Right lobe of liver (tissue), 6 donors: ENCODE measurements around the gene KPNB1. TPM values are rescaled to one million over a fixed set of nuclear protein-coding genes. Genes with fewer than 3 reads are reported as not detected.

Source experiments
- ATAC-seq, 4 donors: fragments of 200-7000 bp; cut with Tn5 transposase; one replicate each; pipeline ENCODE4 v1.9.1; 2020; ENCODE audit warnings: mild to moderate bottlenecking in 4 of 4, moderate library complexity in 4 of 4
- DNase-seq, 3 donors: peaks; one replicate each; pipeline ENCODE4 v3.0.0-alpha.2; 2020
- H3K27ac ChIP-seq, 3 donors: fragments of 200-600 bp; one replicate each; pipeline ENCODE4 v1.8.0; 2022
- H3K27me3 ChIP-seq, 2 donors: fragments of 200-600 bp; one replicate each; pipeline ENCODE4 v1.8.0; 2022
- H3K36me3 ChIP-seq, 4 donors: fragments of 200-600 bp; sonication (generic) in 1 of 4; one replicate each; pipeline versions ENCODE4 v1.5.1 to v1.8.0; 2017 to 2022; ENCODE audit warnings: control low read depth in 1 of 4
- H3K4me1 ChIP-seq, 4 donors: fragments of 200-600 bp; sonication (generic) in 1 of 4; one replicate each; pipeline versions ENCODE4 v1.5.1 to v1.8.0; 2017 to 2022; ENCODE audit warnings: control low read depth in 1 of 4
- H3K4me3 ChIP-seq, 3 donors: fragments of 200-600 bp; one replicate each; pipeline ENCODE4 v1.8.0; 2022
- H3K9me3 ChIP-seq, 4 donors: fragments of 200-600 bp; sonication (generic) in 1 of 4; one replicate each; pipeline versions ENCODE4 v1.5.1 to v1.8.0; 2017 to 2022; ENCODE audit warnings: control low read depth in 1 of 4
- CTCF ChIP-seq, 4 donors: fragments of 200-600 bp in 3 of 4; fragments of 450-650 bp in 1 of 4; IDR thresholded peaks; one replicate each; pipeline versions ENCODE4 v1.5.1 to v1.8.0; 2016 to 2022; ENCODE audit warnings: antibody characterized with exemption in 4 of 4, mild to moderate bottlenecking in 2 of 4
- POLR2A ChIP-seq: fragments of 450-650 bp; IDR thresholded peaks from one replicate; pipeline ENCODE4 v1.6.1; 2017; ENCODE audit warnings: antibody characterized with exemption, mild to moderate bottlenecking
- WGBS: methylation state at CpG from one replicate; pipeline ENCODE4 v1.1.6; 2018; ENCODE audit warnings: low coverage, low lambda C conversion rate; ENCODE audit not compliant: insufficient coverage; ENCODE audit errors: missing lambda C conversion rate; 5-methylcytosine and 5-hydroxymethylcytosine counted together
- intact Hi-C, 2 donors: fragments of 100-400 bp; cut with DNase I; formaldehyde crosslinking; loops; one replicate each; pipeline versions ENCODE4 v1.11.2 to v1.14.1; 2022
- total RNA-seq, 6 experiments: library from RNA; depleted of rRNA in 2 of 6; stranded (reverse); fragments of >200 nt in 2 of 6; fragmentation: NEBNext Ultra II Directional in 3 of 6; extraction: Animal tissue kit (Norgen Biotek cat#: 25700) in 3 of 6; gene quantifications; one replicate each; pipeline versions ENCODE4 v1.1.0 to v1.2.4, GENCODE V29; 2016 to 2023
- donor health status: DM: no; HTN: yes; CAD: no.
- donor health status: DM: no; HTN: no; CAD: no.
- donor health status: DM: no; HTN: no; CAD: no.
- donor health status: DM: no; HTN: yes; CAD: no.
- donor health status: DM: no; HTN: yes; CAD: no.

The KPNB1 gene
- total RNA-seq, 6 experiments from 2014 or later, result 80.8 to 104 (median 94.5) TPM

GRCh38 chr17:47707056-47707804, 57.5 kb downstream of the KPNB1 start:
- TF ChIP-seq POLR2A, result no peak
- TF ChIP-seq CTCF (IDR thresholded peaks at IDR 0.05), result no peak
- ATAC-seq (no peak), DNase-seq (no peak)
- peaks cover 0 to 10% (median 0%) of the 10 kb centered on the region in 4 donors for H3K4me1 ChIP-seq
- no peaks in the 10 kb centered on the region for H3K36me3 ChIP-seq
- intact Hi-C loops, result loop anchor here in 1 of 2 donors (10.0 kb wide), 1 partner anchor 98 kb away; no protein-coding TSS in a partner anchor
- H3K4me3 ChIP-seq, result no peak overlapping the region
- no peaks in the 10 kb centered on the region for H3K27me3 ChIP-seq
- H3K27ac ChIP-seq, result no peak overlapping the region
- 65% methylated on average over 3 of the region's 4 CpGs for WGBS
- no peaks in the 10 kb centered on the region for H3K9me3 ChIP-seq

- H3K4me3 ChIP-seq, result no peak overlapping the region
- no peak overlapping the region for H3K27ac ChIP-seq
- H3K27me3 ChIP-seq, result no peaks in the 10 kb centered on the region
- DNase-seq (no peak), ATAC-seq (no peak)
- 92% methylated on average over 2 of the region's 3 CpGs for WGBS
- TF ChIP-seq CTCF (IDR thresholded peaks at IDR 0.05) (no peak), POLR2A (no peak)
- intact Hi-C loops, result loop anchor here in 1 of 2 donors (10.0 kb wide), 1 partner anchor 97 kb away; no protein-coding TSS in a partner anchor
- H3K4me1 ChIP-seq, result peaks cover 0 to 11% (median 0%) of the 10 kb centered on the region in 4 donors
- no peaks in the 10 kb centered on the region for H3K36me3 ChIP-seq
- no peaks in the 10 kb centered on the region for H3K9me3 ChIP-seq
These were observed 58.2 kb downstream of the KPNB1 start for GRCh38 chr17:47707884-47708283.

- WGBS, result 75% methylated on average over 7 of the region's 31 CpGs
- intact Hi-C loops, result loop anchor here in 1 of 2 donors (10.0 kb wide), 1 partner anchor 96 kb away; no protein-coding TSS in a partner anchor
- DNase-seq (peak in 1 of 3 donors; percentile 43), ATAC-seq (no peak)
- Histone ChIP-seq H3K27ac (no peak overlapping the region), H3K4me1 (peaks cover 0 to 11% (median 0%) of the 10 kb centered on the region in 4 donors), H3K36me3 (no peaks in the 10 kb centered on the region), H3K9me3 (no peaks in the 10 kb centered on the region), H3K4me3 (peak overlapping the region in 1 of 3 donors; percentile 46), H3K27me3 (no peaks in the 10 kb centered on the region)
- TF ChIP-seq CTCF (IDR thresholded peaks at IDR 0.05) (no peak), POLR2A (no peak)
These were observed 58.7 kb downstream of the KPNB1 start for GRCh38 chr17:47708312-47708863.

GRCh38 chr17:47708864-47709541, 59.3 kb downstream of the KPNB1 start:
- no peak for TF ChIP-seq POLR2A
- no peak for TF ChIP-seq CTCF (IDR thresholded peaks at IDR 0.05)
- WGBS, result 72% methylated on average over 11 of the region's 89 CpGs
- H3K4me1 ChIP-seq, result peaks cover 0 to 11% (median 0%) of the 10 kb centered on the region in 4 donors
- intact Hi-C loops, result loop anchor here in 1 of 2 donors (10.0 kb wide), 1 partner anchor 96 kb away; no protein-coding TSS in a partner anchor
- H3K27me3 ChIP-seq, result no peaks in the 10 kb centered on the region
- DNase-seq (peak in 2 of 3 donors; percentile 39 to 54), ATAC-seq (peak; percentile 62 to 85 (median 70))
- no peaks in the 10 kb centered on the region for H3K9me3 ChIP-seq
- H3K4me3 ChIP-seq, result peak overlapping the region in 1 of 3 donors; percentile 46
- no peak overlapping the region for H3K27ac ChIP-seq
- no peaks in the 10 kb centered on the region for H3K36me3 ChIP-seq
